ENCODE results near the gene TMEM170B.

- TF ChIP-seq ESRRG (CRISPR knock-in tag; IDR thresholded peaks at IDR 0.05): no peak
- TF ChIP-seq ZFP30 (CRISPR knock-in tag; IDR thresholded peaks at IDR 0.05): no peak
Measured at GRCh38 chr6:11552442-11552841, 14.9 kb downstream of the TMEM170B start.
